SK-N-SH (cell line): ENCODE results near the gene MYO18B. TPM values are rescaled to one million over a fixed set of nuclear protein-coding genes. Genes with fewer than 3 reads are reported as not detected.

Experiments used
- CTCF ChIA-PET: fragments of 300-600, 350-600 bp; formaldehyde crosslinking; extraction: SDS; loops from one replicate; lab custom pipeline; 2021; lab: Yijun Ruan, JAX
- POLR2A ChIA-PET: fragments of 350-600 bp; sonication (Branson Sonifier 250); formaldehyde crosslinking; extraction: SDS; loops from one replicate; lab custom pipeline; 2020; ENCODE audit warnings: antibody characterized with exemption, inconsistent platforms; lab: Yijun Ruan, JAX
- DNase-seq: peaks from one replicate; pipeline ENCODE4 v3.0.0; 2012
- H2AFZ ChIP-seq: fragments of 200-600 bp; sonication (generic); 2 replicates; pipeline ENCODE4 v1.8.1; 2016; ENCODE audit warnings: antibody characterized with exemption, mild to moderate bottlenecking, low read depth
- H3F3A ChIP-seq: fragments of 200-600 bp; sonication (generic); replicated peaks from 2 replicates; pipeline ENCODE3; 2016; ENCODE audit warnings: antibody characterized with exemption, mild to moderate bottlenecking; ENCODE audit not compliant: insufficient read depth
- H3K27ac ChIP-seq, 2 experiments: fragments of 200-500 bp in 1 of 2; fragments of 200-600 bp in 1 of 2; sonication (Bioruptor generic) in 1 of 2; sonication (generic), shearing (Covaris generic) in 1 of 2; 2 replicates each; pipeline versions ENCODE4 v1.5.1 to v1.6.1; 2014 to 2016; ENCODE audit warnings: low read depth in 2 of 2, inconsistent platforms in 1 of 2, low read length in 1 of 2, mild to moderate bottlenecking in 1 of 2, mixed read lengths in 1 of 2
- H3K27me3 ChIP-seq: fragments of 200-600 bp; sonication (generic), shearing (Covaris generic); 2 replicates; pipeline ENCODE4 v1.6.1; 2016; ENCODE audit warnings: mixed run types; ENCODE audit not compliant: insufficient read depth
- H3K36me3 ChIP-seq, 2 experiments: fragments of 200-500 bp in 1 of 2; fragments of 200-600 bp in 1 of 2; sonication (Bioruptor generic) in 1 of 2; sonication (generic) in 1 of 2; replicated peaks in 1 of 2; 2 replicates each; pipeline versions ENCODE3 to v1.5.1; 2014 to 2016; ENCODE audit warnings: low read length in 1 of 2, mild to moderate bottlenecking in 1 of 2; ENCODE audit not compliant: insufficient read depth in 2 of 2, control insufficient read depth in 1 of 2
- H3K4me1 ChIP-seq, 2 experiments: fragments of 200-500 bp in 1 of 2; fragments of 200-600 bp in 1 of 2; sonication (Bioruptor generic) in 1 of 2; sonication (generic), shearing (Covaris generic) in 1 of 2; 2 replicates each; pipeline versions ENCODE4 v1.5.1 to v1.6.1; 2014 to 2016; ENCODE audit warnings: low read depth in 1 of 2, low read length in 1 of 2, mixed run types in 1 of 2; ENCODE audit not compliant: insufficient read depth in 2 of 2, control insufficient read depth in 1 of 2
- H3K4me2 ChIP-seq: fragments of 200-600 bp; sonication (generic), shearing (Covaris generic); 2 replicates; pipeline ENCODE4 v1.6.1; 2017; ENCODE audit warnings: mixed run types
- H3K4me3 ChIP-seq, 2 experiments: fragments of 200-500 bp in 1 of 2; fragments of 200-600 bp in 1 of 2; sonication (Bioruptor generic) in 1 of 2; sonication (generic), shearing (Covaris generic) in 1 of 2; 2 replicates each; pipeline versions ENCODE4 v1.5.1 to v1.8.1; 2014 to 2016; ENCODE audit warnings: low read depth in 2 of 2, inconsistent platforms in 1 of 2, low read length in 1 of 2, mild to moderate bottlenecking in 1 of 2, mixed read lengths in 1 of 2, moderate library complexity in 1 of 2
- H3K79me2 ChIP-seq: fragments of 200-600 bp; sonication (generic); 2 replicates; pipeline ENCODE4 v1.8.1; 2017; ENCODE audit warnings: mild to moderate bottlenecking; ENCODE audit not compliant: insufficient read depth
- H3K9ac ChIP-seq: fragments of 200-600 bp; sonication (generic); 2 replicates; pipeline ENCODE4 v1.6.1; 2017; ENCODE audit warnings: mixed run types
- H3K9me2 ChIP-seq: fragments of 200-600 bp; sonication (generic); 2 replicates; pipeline ENCODE4 v1.6.1; 2017; ENCODE audit warnings: mixed run types
- H3K9me3 ChIP-seq: fragments of 200-600 bp; sonication (generic); 2 replicates; pipeline ENCODE4 v1.6.1; 2017; ENCODE audit warnings: mixed run types, mild to moderate bottlenecking, moderate library complexity
- H4K20me1 ChIP-seq: fragments of 200-600 bp; sonication (generic); 2 replicates; pipeline ENCODE4 v1.6.1; 2017; ENCODE audit warnings: mild to moderate bottlenecking, mixed run types; ENCODE audit not compliant: insufficient read depth
- CTCF ChIP-seq: fragments of 200-600 bp; sonication (generic); IDR thresholded peaks from 2 replicates; pipeline ENCODE4 v1.6.1; 2017; ENCODE audit warnings: antibody characterized with exemption, mild to moderate bottlenecking, moderate library complexity
- ELF1 ChIP-seq: IDR thresholded peaks from 2 replicates; pipeline ENCODE4 v1.4.0; 2012
- EP300 ChIP-seq, 2 experiments: IDR thresholded peaks; 2 replicates each; pipeline versions ENCODE4 v1.4.0 to v1.6.1; 2012; ENCODE audit warnings: borderline replicate concordance in 1 of 2, low read depth in 1 of 2, low read length in 1 of 2
- FOSL2 ChIP-seq: IDR thresholded peaks from 2 replicates; pipeline ENCODE4 v1.4.0; 2012; ENCODE audit warnings: low read depth, mild to moderate bottlenecking, moderate library complexity, borderline replicate concordance
- FOXJ3 ChIP-seq: sonication (generic); formaldehyde crosslinking; IDR thresholded peaks from 2 replicates; pipeline ENCODE4 v1.5.1; 2020; ENCODE audit warnings: mild to moderate bottlenecking, missing genetic modification reagents
- FOXM1 ChIP-seq: IDR thresholded peaks from 2 replicates; pipeline ENCODE4 v1.4.0; 2012; ENCODE audit warnings: low read depth, mild to moderate bottlenecking
- GABPA ChIP-seq: IDR thresholded peaks from 2 replicates; pipeline ENCODE4 v1.4.0; 2012; ENCODE audit warnings: low read depth, mild to moderate bottlenecking
- IRF3 ChIP-seq: fragments of 150-350 bp; IDR thresholded peaks from 2 replicates; pipeline ENCODE4 v1.6.1; 2016; ENCODE audit warnings: mild to moderate bottlenecking, low read depth, low read length
- MEF2A ChIP-seq: IDR thresholded peaks from 2 replicates; pipeline ENCODE4 v1.4.0; 2012; ENCODE audit warnings: low read depth, borderline replicate concordance
- MXI1 ChIP-seq: IDR thresholded peaks from 2 replicates; pipeline ENCODE4 v1.6.1; 2012; ENCODE audit warnings: mild to moderate bottlenecking, low read depth, low read length, improper control_type of control experiment
- NRF1 ChIP-seq: IDR thresholded peaks from 2 replicates; pipeline ENCODE4 v1.6.1; 2012; ENCODE audit warnings: low read depth, mild to moderate bottlenecking, low read length
- PBX3 ChIP-seq: IDR thresholded peaks from 2 replicates; pipeline ENCODE4; 2012
- RCOR1 ChIP-seq: fragments of 150-350 bp; IDR thresholded peaks from 2 replicates; pipeline ENCODE4 v1.6.1; 2017; ENCODE audit warnings: antibody characterized with exemption, low read length
- SIN3A ChIP-seq: IDR thresholded peaks from 2 replicates; pipeline ENCODE4 v1.6.1; 2012; ENCODE audit warnings: low read depth, mild to moderate bottlenecking, low read length, moderate library complexity, borderline replicate concordance
- SMC3 ChIP-seq: IDR thresholded peaks from 2 replicates; pipeline ENCODE4 v1.6.1; 2012; ENCODE audit warnings: low read depth, low read length, improper control_type of control experiment
- TAF1 ChIP-seq: IDR thresholded peaks from 2 replicates; pipeline ENCODE4 v1.6.1; 2012; ENCODE audit warnings: low read depth, mild to moderate bottlenecking, low read length, moderate library complexity, borderline replicate concordance
- TCF12 ChIP-seq: IDR thresholded peaks from 2 replicates; pipeline ENCODE4 v1.4.0; 2012
- TEAD4 ChIP-seq: IDR thresholded peaks from 2 replicates; pipeline ENCODE4 v1.4.0; 2012; ENCODE audit warnings: mild to moderate bottlenecking, borderline replicate concordance; ENCODE audit not compliant: insufficient read depth
- USF1 ChIP-seq: IDR thresholded peaks from 2 replicates; pipeline ENCODE4 v1.4.0; 2012; ENCODE audit warnings: low read depth, borderline replicate concordance
- YY1 ChIP-seq: IDR thresholded peaks from 2 replicates; pipeline ENCODE4 v1.4.0; 2012; ENCODE audit warnings: low read depth, mild to moderate bottlenecking
- WGBS: methylation state at CpG from one replicate; pipeline ENCODE4 v1.1.6; 2017; ENCODE audit warnings: low lambda C conversion rate; 5-methylcytosine and 5-hydroxymethylcytosine counted together
- polyA plus RNA-seq, 3 experiments: library from polyadenylated mRNA; depleted of rRNA; stranded (reverse); fragments of >200 nt; gene quantifications; 2 replicates each; pipeline ENCODE4 v1.2.3, GENCODE V29; 2012

MYO18B gene
- polyA plus RNA-seq, 1 of the 3 experiments (the other 2 are of a cell fraction): 0.05 TPM

- Histone ChIP-seq H3K4me2 (no peak overlapping the region), H2AFZ (no peak overlapping the region), H3K9me2 (no peaks in the 10 kb centered on the region), H3K27me3 (no peaks in the 10 kb centered on the region), H3K4me3 (no peak overlapping the region), H3K79me2 (no peaks in the 10 kb centered on the region), H4K20me1 (no peaks in the 10 kb centered on the region), H3K36me3 (no peaks in the 10 kb centered on the region), H3K4me1 (peaks cover 0 to 2% of the 10 kb centered on the region in 2 experiments; a peak in 1 of 4 replicates), H3K9ac (no peak overlapping the region), H3F3A (no peaks in the 10 kb centered on the region), H3K27ac (no peak overlapping the region), H3K9me3 (no peaks in the 10 kb centered on the region; the same call in 1 of the 2 replicates)
- no peak for DNase-seq
- CTCF ChIA-PET: no interaction called here
- POLR2A ChIA-PET: no interaction called here
- TF ChIP-seq RCOR1 (no peak), ELF1 (no peak), SIN3A (no peak), PBX3 (no peak), GABPA (no peak), YY1 (no peak), FOSL2 (no peak), FOXJ3 (CRISPR knock-in tag) (no peak), NRF1 (no peak), TEAD4 (no peak), USF1 (no peak), CTCF (no peak), MEF2A (no peak)
These were observed 291.6 kb downstream of the MYO18B start for GRCh38 chr22:26033586-26033985.

GRCh38 chr22:26035523-26035922 is 293.5 kb downstream of the MYO18B start:
- no peaks in the 10 kb centered on the region for H3K4me1 ChIP-seq
- H3K4me3 ChIP-seq: no peak overlapping the region; a peak in 1 of 4 replicates
- H3K9me3 ChIP-seq: no peaks in the 10 kb centered on the region; the same call in 1 of the 2 replicates
- H3K9ac ChIP-seq: no peak overlapping the region
- ChIA-PET POLR2A (no interaction called here), CTCF (no interaction called here)
- H3K36me3 ChIP-seq: no peaks in the 10 kb centered on the region
- WGBS: 47% methylated on average over 3 of the region's 3 CpGs
- H3K27me3 ChIP-seq: no peaks in the 10 kb centered on the region
- no peaks in the 10 kb centered on the region for H3K9me2 ChIP-seq
- H4K20me1 ChIP-seq: no peaks in the 10 kb centered on the region
- H2AFZ ChIP-seq: no peak overlapping the region
- no peaks in the 10 kb centered on the region for H3K79me2 ChIP-seq
- no peak overlapping the region for H3K4me2 ChIP-seq
- no peak overlapping the region for H3K27ac ChIP-seq
- TF ChIP-seq FOSL2: no peak
- TF ChIP-seq MXI1: no peak
- no peak for TF ChIP-seq EP300 (IDR thresholded peaks at IDR 0.05; ENCODE audit: borderline replicate concordance in 1 of 2, low read depth in 1 of 2, low read length in 1 of 2)
- no peak for TF ChIP-seq USF1
- TF ChIP-seq ELF1: no peak
- no peak for TF ChIP-seq FOXM1
- no peak for TF ChIP-seq FOXJ3 (CRISPR knock-in tag)
- no peak for TF ChIP-seq YY1
- no peak for TF ChIP-seq TAF1
- TF ChIP-seq MEF2A: no peak
- TF ChIP-seq SMC3: no peak
- TF ChIP-seq IRF3: no peak
- TF ChIP-seq TCF12: no peak
- no peak for TF ChIP-seq SIN3A
- no peak for TF ChIP-seq TEAD4
- TF ChIP-seq RCOR1: no peak
- no peak for TF ChIP-seq PBX3
- DNase-seq: no peak
- H3F3A ChIP-seq: no peaks in the 10 kb centered on the region
